Fibroblast of skin of right biceps (primary cell): ENCODE results near the gene INHBA.

Experiments used
- DNase-seq: peaks from one replicate; pipeline ENCODE4 v3.0.0-alpha.2; 2013

Gene INHBA

GRCh38 chr7:41685684-41686083, 17.2 kb downstream of the INHBA start:
- DNase-seq: peak; percentile 72

GRCh38 chr7:41682422-41682821, 20.5 kb downstream of the INHBA start:
- DNase-seq: no peak

- DNase-seq: peak; percentile 82
Observed at GRCh38 chr7:41679566-41679965, 23.3 kb downstream of the INHBA start.

- DNase-seq: no peak
Observed at GRCh38 chr7:41674505-41675023, 28.3 kb downstream of the INHBA start.

- no peak for DNase-seq
Observed at GRCh38 chr7:41661596-41661995, 41.3 kb downstream of the INHBA start.

- no peak for DNase-seq
Observed at GRCh38 chr7:41659539-41659938, 43.4 kb downstream of the INHBA start.

GRCh38 chr7:41656366-41656765, 46.5 kb downstream of the INHBA start:
- DNase-seq: peak; percentile 82

- no peak for DNase-seq
Observed at GRCh38 chr7:41655426-41655825, 47.5 kb downstream of the INHBA start.

- no peak for DNase-seq
Observed at GRCh38 chr7:41652267-41652666, 50.6 kb downstream of the INHBA start.

GRCh38 chr7:41648501-41648900, 54.4 kb downstream of the INHBA start:
- no peak for DNase-seq

- DNase-seq: no peak
Observed at GRCh38 chr7:41643616-41644015, 59.3 kb downstream of the INHBA start.

GRCh38 chr7:41641665-41642014, 61.2 kb downstream of the INHBA start:
- DNase-seq: no peak

- DNase-seq: peak; percentile 16
Observed at GRCh38 chr7:41641011-41641664, 61.8 kb downstream of the INHBA start.

GRCh38 chr7:41640487-41640886, 62.4 kb downstream of the INHBA start:
- DNase-seq: no peak

GRCh38 chr7:41637049-41637448, 65.8 kb downstream of the INHBA start:
- DNase-seq: peak; percentile 80
